Central memory CD8-positive, alpha-beta T cell (primary cell): ENCODE measurements around the gene ADPRM.

Experiments used
- ATAC-seq: fragments of 150-1000 bp; cut with Tn5 transposase; replicated peaks from 2 replicates; pipeline ENCODE4 v1.10.0; 2022; ENCODE audit warnings: mild to moderate bottlenecking, moderate FRiP score, moderate number of reproducible peaks; ENCODE audit not compliant: poor library complexity, severe bottlenecking; ENCODE audit errors: extremely low read depth
- DNase-seq, 2 donors: peaks; one replicate each; pipeline ENCODE4 v3.0.0; 2021; ENCODE audit warnings: low spot score in 2 of 2
- H3K27ac Mint-ChIP-seq: one replicate; pipeline ENCODE4 v1.8.0; 2022; ENCODE audit warnings: low read depth, mild to moderate bottlenecking, moderate library complexity, mixed read lengths
- H3K27me3 Mint-ChIP-seq: one replicate; pipeline ENCODE4 v1.8.0; 2022; ENCODE audit warnings: mixed read lengths
- H3K36me3 Mint-ChIP-seq: one replicate; pipeline ENCODE4 v1.8.0; 2022; ENCODE audit warnings: mild to moderate bottlenecking, moderate library complexity, mixed read lengths; ENCODE audit not compliant: insufficient read depth
- H3K4me1 Mint-ChIP-seq: one replicate; pipeline ENCODE4 v1.8.0; 2022; ENCODE audit warnings: mixed read lengths
- H3K4me3 Mint-ChIP-seq: one replicate; pipeline ENCODE4 v1.8.0; 2022; ENCODE audit warnings: mild to moderate bottlenecking, moderate library complexity, mixed read lengths
- H3K9me3 Mint-ChIP-seq: one replicate; pipeline ENCODE4 v1.8.0; 2022; ENCODE audit warnings: mixed read lengths

Gene ADPRM

GRCh38 chr17:10735251-10735650 lies 37.9 kb downstream of the ADPRM start:
- H3K27me3 Mint-ChIP-seq = peaks cover 69% of the 10 kb centered on the region
- no peak overlapping the region for H3K27ac Mint-ChIP-seq
- H3K9me3 Mint-ChIP-seq = no peaks in the 10 kb centered on the region
- H3K4me1 Mint-ChIP-seq = peaks cover 8% of the 10 kb centered on the region
- DNase-seq = no peak
- no peaks in the 10 kb centered on the region for H3K36me3 Mint-ChIP-seq
- ATAC-seq = no peak
- no peak overlapping the region for H3K4me3 Mint-ChIP-seq

- ATAC-seq = no peak
- Mint-ChIP-seq H3K27me3 (peaks cover 70% of the 10 kb centered on the region), H3K27ac (no peak overlapping the region), H3K36me3 (no peaks in the 10 kb centered on the region), H3K9me3 (no peaks in the 10 kb centered on the region), H3K4me3 (no peak overlapping the region), H3K4me1 (peaks cover 6% of the 10 kb centered on the region)
- no peak for DNase-seq
Observed at GRCh38 chr17:10735821-10736220, 38.4 kb downstream of the ADPRM start.

GRCh38 chr17:10737168-10737622 lies 39.8 kb downstream of the ADPRM start:
- Mint-ChIP-seq H3K36me3 (no peaks in the 10 kb centered on the region), H3K27me3 (peaks cover 71% of the 10 kb centered on the region), H3K27ac (no peak overlapping the region), H3K9me3 (no peaks in the 10 kb centered on the region), H3K4me1 (peaks cover 6% of the 10 kb centered on the region), H3K4me3 (no peak overlapping the region)
- DNase-seq = no peak
- no peak for ATAC-seq

GRCh38 chr17:10737736-10738135 lies 40.3 kb downstream of the ADPRM start:
- H3K27ac Mint-ChIP-seq = no peak overlapping the region
- DNase-seq = no peak
- H3K27me3 Mint-ChIP-seq = peaks cover 76% of the 10 kb centered on the region
- H3K36me3 Mint-ChIP-seq = no peaks in the 10 kb centered on the region
- H3K4me1 Mint-ChIP-seq = peaks cover 6% of the 10 kb centered on the region
- H3K4me3 Mint-ChIP-seq = no peak overlapping the region
- ATAC-seq = no peak
- H3K9me3 Mint-ChIP-seq = no peaks in the 10 kb centered on the region

- Mint-ChIP-seq H3K27me3 (peaks cover 68% of the 10 kb centered on the region), H3K4me3 (no peak overlapping the region), H3K4me1 (peaks cover 6% of the 10 kb centered on the region), H3K9me3 (no peaks in the 10 kb centered on the region), H3K27ac (no peak overlapping the region), H3K36me3 (no peaks in the 10 kb centered on the region)
- ATAC-seq (no peak), DNase-seq (no peak)
Observed at GRCh38 chr17:10738521-10739258, 41.3 kb downstream of the ADPRM start.

GRCh38 chr17:10739386-10739785 lies 42.0 kb downstream of the ADPRM start:
- ATAC-seq (no peak), DNase-seq (no peak)
- H3K4me3 Mint-ChIP-seq = no peak overlapping the region
- H3K36me3 Mint-ChIP-seq = no peaks in the 10 kb centered on the region
- no peak overlapping the region for H3K27ac Mint-ChIP-seq
- H3K9me3 Mint-ChIP-seq = no peaks in the 10 kb centered on the region
- peaks cover 6% of the 10 kb centered on the region for H3K4me1 Mint-ChIP-seq
- H3K27me3 Mint-ChIP-seq = peaks cover 68% of the 10 kb centered on the region

GRCh38 chr17:10741416-10742135 lies 44.2 kb downstream of the ADPRM start:
- Mint-ChIP-seq H3K27ac (no peak overlapping the region), H3K4me3 (no peak overlapping the region), H3K36me3 (no peaks in the 10 kb centered on the region), H3K27me3 (peaks cover 48% of the 10 kb centered on the region), H3K4me1 (peaks cover 12% of the 10 kb centered on the region), H3K9me3 (no peaks in the 10 kb centered on the region)
- DNase-seq (no peak), ATAC-seq (no peak)

- ATAC-seq (no peak), DNase-seq (no peak)
- Mint-ChIP-seq H3K4me1 (peaks cover 6% of the 10 kb centered on the region), H3K9me3 (no peaks in the 10 kb centered on the region), H3K27me3 (peaks cover 47% of the 10 kb centered on the region), H3K27ac (no peak overlapping the region), H3K4me3 (no peak overlapping the region), H3K36me3 (no peaks in the 10 kb centered on the region)
Observed at GRCh38 chr17:10742431-10742830, 45.0 kb downstream of the ADPRM start.

- Mint-ChIP-seq H3K36me3 (no peaks in the 10 kb centered on the region), H3K4me1 (peaks cover 6% of the 10 kb centered on the region), H3K9me3 (no peaks in the 10 kb centered on the region), H3K27ac (no peak overlapping the region), H3K27me3 (peaks cover 49% of the 10 kb centered on the region), H3K4me3 (no peak overlapping the region)
- DNase-seq (no peak), ATAC-seq (no peak)
Observed at GRCh38 chr17:10743316-10744009, 46.1 kb downstream of the ADPRM start.

GRCh38 chr17:10744501-10745000 lies 47.2 kb downstream of the ADPRM start:
- ATAC-seq = no peak
- no peak overlapping the region for H3K4me3 Mint-ChIP-seq
- peaks cover 6% of the 10 kb centered on the region for H3K4me1 Mint-ChIP-seq
- H3K36me3 Mint-ChIP-seq = no peaks in the 10 kb centered on the region
- H3K9me3 Mint-ChIP-seq = no peaks in the 10 kb centered on the region
- no peak overlapping the region for H3K27ac Mint-ChIP-seq
- peaks cover 51% of the 10 kb centered on the region for H3K27me3 Mint-ChIP-seq
- no peak for DNase-seq

GRCh38 chr17:10745231-10745630 lies 47.8 kb downstream of the ADPRM start:
- H3K4me1 Mint-ChIP-seq = peaks cover 6% of the 10 kb centered on the region
- H3K4me3 Mint-ChIP-seq = no peak overlapping the region

GRCh38 chr17:10748531-10749181 lies 51.3 kb downstream of the ADPRM start:
- Mint-ChIP-seq H3K4me3 (no peak overlapping the region), H3K27ac (no peak overlapping the region), H3K4me1 (peaks cover 6% of the 10 kb centered on the region), H3K27me3 (peaks cover 30% of the 10 kb centered on the region), H3K9me3 (no peaks in the 10 kb centered on the region), H3K36me3 (no peaks in the 10 kb centered on the region)
- no peak for DNase-seq
- no peak for ATAC-seq

More at GRCh38 chr17:10745231-10745630, 47.8 kb downstream of the ADPRM start:
- Mint-ChIP-seq H3K27me3 (peaks cover 48% of the 10 kb centered on the region), H3K9me3 (no peaks in the 10 kb centered on the region), H3K36me3 (no peaks in the 10 kb centered on the region), H3K27ac (no peak overlapping the region)
- DNase-seq (no peak), ATAC-seq (no peak)
